PFSK-1 (cell line): ENCODE data around the gene TRAFD1.

ENCODE experiments used
- FOXP2 ChIP-seq: optimal IDR thresholded peaks from 2 replicates; pipeline ENCODE3; 2011; ENCODE audit warnings: borderline replicate concordance, control low read depth, inconsistent platforms; ENCODE audit not compliant: insufficient read depth; ENCODE audit errors: extremely low read length, extremely low read depth
- POLR2AphosphoS5 ChIP-seq: IDR thresholded peaks from 2 replicates; pipeline ENCODE4 v1.6.1; 2012; ENCODE audit warnings: low read depth, mild to moderate bottlenecking, control low read depth, low read length, moderate library complexity
- SIN3A ChIP-seq: IDR thresholded peaks from 2 replicates; pipeline ENCODE4 v1.6.1; 2012; ENCODE audit warnings: mild to moderate bottlenecking, low read length, moderate library complexity, borderline replicate concordance; ENCODE audit not compliant: insufficient read depth
- TAF1 ChIP-seq: IDR thresholded peaks from 2 replicates; pipeline ENCODE4 v1.6.1; 2012; ENCODE audit warnings: low read length, control low read depth, borderline replicate concordance; ENCODE audit not compliant: insufficient read depth
- TF ChIP-seq, protein P1 (sequence below), 2 experiments: IDR thresholded peaks; 2 replicates each; pipeline versions ENCODE4 v1.6.1 to v1.8.0; 2011 to 2012; ENCODE audit warnings: low read depth in 2 of 2, low read length in 2 of 2, control low read depth in 1 of 2, inconsistent platforms in 1 of 2, mild to moderate bottlenecking in 1 of 2, moderate library complexity in 1 of 2; ENCODE audit not compliant: insufficient read depth in 1 of 2

TRAFD1 gene

DNA sequence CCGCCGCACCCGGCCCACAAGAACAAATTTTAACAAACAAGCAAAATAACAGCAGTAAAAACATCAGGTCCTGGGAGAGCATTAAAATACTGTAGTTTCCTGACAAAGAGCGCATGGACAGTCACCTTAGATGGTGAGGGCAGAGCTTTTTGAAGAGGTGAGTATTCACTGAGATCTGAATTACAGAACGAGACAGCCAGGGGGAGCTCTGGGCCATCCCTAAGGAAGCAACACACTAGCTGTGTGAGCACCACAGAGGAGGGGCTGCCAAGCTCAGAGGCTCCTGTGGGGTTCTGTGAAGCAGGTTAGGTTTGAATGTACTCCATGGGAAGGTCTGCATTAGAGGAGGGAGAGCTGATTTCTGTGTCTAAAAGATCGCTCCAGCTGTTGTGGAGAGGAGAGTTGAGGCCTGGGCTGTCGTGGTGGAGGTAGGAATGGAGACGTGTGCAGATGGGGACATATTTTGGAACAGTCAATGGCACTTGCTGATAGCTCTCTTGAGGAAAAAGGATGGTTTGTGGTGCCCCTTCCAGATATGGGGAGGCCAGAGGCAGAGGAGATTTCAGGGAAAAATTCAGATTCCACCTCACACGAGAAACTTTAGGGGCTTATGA, 72.9 kb downstream of the TRAFD1 start:
- TF ChIP-seq, protein P1, sequence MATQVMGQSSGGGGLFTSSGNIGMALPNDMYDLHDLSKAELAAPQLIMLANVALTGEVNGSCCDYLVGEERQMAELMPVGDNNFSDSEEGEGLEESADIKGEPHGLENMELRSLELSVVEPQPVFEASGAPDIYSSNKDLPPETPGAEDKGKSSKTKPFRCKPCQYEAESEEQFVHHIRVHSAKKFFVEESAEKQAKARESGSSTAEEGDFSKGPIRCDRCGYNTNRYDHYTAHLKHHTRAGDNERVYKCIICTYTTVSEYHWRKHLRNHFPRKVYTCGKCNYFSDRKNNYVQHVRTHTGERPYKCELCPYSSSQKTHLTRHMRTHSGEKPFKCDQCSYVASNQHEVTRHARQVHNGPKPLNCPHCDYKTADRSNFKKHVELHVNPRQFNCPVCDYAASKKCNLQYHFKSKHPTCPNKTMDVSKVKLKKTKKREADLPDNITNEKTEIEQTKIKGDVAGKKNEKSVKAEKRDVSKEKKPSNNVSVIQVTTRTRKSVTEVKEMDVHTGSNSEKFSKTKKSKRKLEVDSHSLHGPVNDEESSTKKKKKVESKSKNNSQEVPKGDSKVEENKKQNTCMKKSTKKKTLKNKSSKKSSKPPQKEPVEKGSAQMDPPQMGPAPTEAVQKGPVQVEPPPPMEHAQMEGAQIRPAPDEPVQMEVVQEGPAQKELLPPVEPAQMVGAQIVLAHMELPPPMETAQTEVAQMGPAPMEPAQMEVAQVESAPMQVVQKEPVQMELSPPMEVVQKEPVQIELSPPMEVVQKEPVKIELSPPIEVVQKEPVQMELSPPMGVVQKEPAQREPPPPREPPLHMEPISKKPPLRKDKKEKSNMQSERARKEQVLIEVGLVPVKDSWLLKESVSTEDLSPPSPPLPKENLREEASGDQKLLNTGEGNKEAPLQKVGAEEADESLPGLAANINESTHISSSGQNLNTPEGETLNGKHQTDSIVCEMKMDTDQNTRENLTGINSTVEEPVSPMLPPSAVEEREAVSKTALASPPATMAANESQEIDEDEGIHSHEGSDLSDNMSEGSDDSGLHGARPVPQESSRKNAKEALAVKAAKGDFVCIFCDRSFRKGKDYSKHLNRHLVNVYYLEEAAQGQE (IDR thresholded peaks at IDR 0.05; ENCODE audit: insufficient read depth in 1 of 2, low read depth in 2 of 2, low read length in 2 of 2): no peak
- TF ChIP-seq SIN3A (no peak), TAF1 (no peak), POLR2AphosphoS5 (no peak), FOXP2 (no peak)

DNA sequence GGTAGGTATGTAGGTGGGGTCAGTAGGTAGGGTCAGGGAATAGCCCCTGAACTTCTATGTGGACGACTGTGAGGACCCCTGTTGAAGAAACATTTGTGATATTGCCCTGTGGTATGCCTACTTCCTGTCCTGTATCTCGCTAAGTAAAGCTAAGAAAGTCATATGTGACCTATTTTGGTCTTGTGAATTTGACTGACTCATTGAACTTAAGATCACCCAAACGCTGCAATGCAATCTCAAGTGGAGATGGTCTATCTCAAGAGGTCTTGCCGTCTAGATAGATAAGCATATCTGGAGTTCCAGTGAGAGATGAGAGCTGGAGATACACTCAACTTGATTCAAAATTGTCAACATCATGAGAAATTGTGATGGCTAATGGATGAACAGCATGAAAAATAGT, 73.8 kb downstream of the TRAFD1 start:
- TF ChIP-seq FOXP2 (no peak), POLR2AphosphoS5 (no peak), TAF1 (no peak), SIN3A (no peak)
- TF ChIP-seq, protein P1 (IDR thresholded peaks at IDR 0.05; ENCODE audit: insufficient read depth in 1 of 2, low read depth in 2 of 2, low read length in 2 of 2): no peak
